ENCODE results near the gene CHN1.

The CHN1 gene

DNA sequence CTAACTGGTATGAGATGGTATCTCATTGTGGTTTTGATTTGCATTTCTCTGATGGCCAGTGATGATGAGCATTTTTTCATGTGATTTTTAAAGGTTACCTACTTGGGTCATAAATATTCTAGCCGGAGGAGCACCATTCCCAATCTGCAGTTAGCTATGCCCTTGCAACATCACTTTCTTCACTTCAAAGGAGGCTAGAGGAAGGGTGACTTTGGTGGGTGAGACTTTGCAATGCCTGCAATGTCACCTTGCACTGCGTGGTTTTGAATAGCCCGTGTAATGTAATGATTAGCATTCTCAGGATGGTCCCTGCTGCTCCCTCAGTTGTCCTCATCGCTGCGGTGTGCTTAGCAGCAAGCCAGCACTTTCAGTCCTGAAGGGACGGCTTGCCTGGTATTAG is 184.8 kb downstream of the CHN1 start:
- TF ChIP-seq POLR2AphosphoS5 (IDR thresholded peaks at IDR 0.05; ENCODE audit: low read depth, low read length), result no peak
- no peak for TF ChIP-seq TAF1 (IDR thresholded peaks at IDR 0.05; ENCODE audit: borderline replicate concordance, insufficient read depth, low read length)
- no peak for TF ChIP-seq FOXP2 (optimal IDR thresholded peaks at IDR 0.05; ENCODE audit: borderline replicate concordance, extremely low read depth, extremely low read length, insufficient read depth)
- TF ChIP-seq SIN3A (IDR thresholded peaks at IDR 0.05; ENCODE audit: borderline replicate concordance, insufficient read depth, low read length), result no peak
- TF ChIP-seq, protein P1, sequence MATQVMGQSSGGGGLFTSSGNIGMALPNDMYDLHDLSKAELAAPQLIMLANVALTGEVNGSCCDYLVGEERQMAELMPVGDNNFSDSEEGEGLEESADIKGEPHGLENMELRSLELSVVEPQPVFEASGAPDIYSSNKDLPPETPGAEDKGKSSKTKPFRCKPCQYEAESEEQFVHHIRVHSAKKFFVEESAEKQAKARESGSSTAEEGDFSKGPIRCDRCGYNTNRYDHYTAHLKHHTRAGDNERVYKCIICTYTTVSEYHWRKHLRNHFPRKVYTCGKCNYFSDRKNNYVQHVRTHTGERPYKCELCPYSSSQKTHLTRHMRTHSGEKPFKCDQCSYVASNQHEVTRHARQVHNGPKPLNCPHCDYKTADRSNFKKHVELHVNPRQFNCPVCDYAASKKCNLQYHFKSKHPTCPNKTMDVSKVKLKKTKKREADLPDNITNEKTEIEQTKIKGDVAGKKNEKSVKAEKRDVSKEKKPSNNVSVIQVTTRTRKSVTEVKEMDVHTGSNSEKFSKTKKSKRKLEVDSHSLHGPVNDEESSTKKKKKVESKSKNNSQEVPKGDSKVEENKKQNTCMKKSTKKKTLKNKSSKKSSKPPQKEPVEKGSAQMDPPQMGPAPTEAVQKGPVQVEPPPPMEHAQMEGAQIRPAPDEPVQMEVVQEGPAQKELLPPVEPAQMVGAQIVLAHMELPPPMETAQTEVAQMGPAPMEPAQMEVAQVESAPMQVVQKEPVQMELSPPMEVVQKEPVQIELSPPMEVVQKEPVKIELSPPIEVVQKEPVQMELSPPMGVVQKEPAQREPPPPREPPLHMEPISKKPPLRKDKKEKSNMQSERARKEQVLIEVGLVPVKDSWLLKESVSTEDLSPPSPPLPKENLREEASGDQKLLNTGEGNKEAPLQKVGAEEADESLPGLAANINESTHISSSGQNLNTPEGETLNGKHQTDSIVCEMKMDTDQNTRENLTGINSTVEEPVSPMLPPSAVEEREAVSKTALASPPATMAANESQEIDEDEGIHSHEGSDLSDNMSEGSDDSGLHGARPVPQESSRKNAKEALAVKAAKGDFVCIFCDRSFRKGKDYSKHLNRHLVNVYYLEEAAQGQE (IDR thresholded peaks at IDR 0.05; ENCODE audit: insufficient read depth in 1 of 2, low read depth in 2 of 2, low read length in 2 of 2), result no peak

DNA sequence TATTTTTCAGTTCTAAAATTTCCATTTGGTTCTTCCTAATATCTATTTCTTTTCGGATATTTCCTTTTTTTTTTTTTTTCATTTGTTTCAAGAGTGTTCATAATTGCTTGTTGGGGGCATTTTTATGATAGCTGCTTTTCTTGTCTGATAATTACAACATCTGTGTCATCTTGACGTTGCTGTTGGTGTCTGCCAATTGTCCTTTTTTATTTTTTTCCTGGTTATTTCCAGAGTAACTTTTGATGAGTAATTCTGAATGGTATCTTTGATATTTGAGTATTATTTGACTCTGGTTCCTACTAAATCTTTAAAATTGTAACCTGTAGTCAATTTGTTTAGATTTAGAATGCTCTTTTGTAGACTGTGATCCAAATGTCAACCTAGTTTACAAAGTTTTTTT is 189.7 kb downstream of the CHN1 start:
- TF ChIP-seq TAF1 (IDR thresholded peaks at IDR 0.05; ENCODE audit: borderline replicate concordance, insufficient read depth, low read length), result no peak
- no peak for TF ChIP-seq SIN3A (IDR thresholded peaks at IDR 0.05; ENCODE audit: borderline replicate concordance, insufficient read depth, low read length)
- no peak for TF ChIP-seq FOXP2 (optimal IDR thresholded peaks at IDR 0.05; ENCODE audit: borderline replicate concordance, extremely low read depth, extremely low read length, insufficient read depth)
- TF ChIP-seq POLR2AphosphoS5 (IDR thresholded peaks at IDR 0.05; ENCODE audit: low read depth, low read length), result no peak
- TF ChIP-seq, protein P1 (IDR thresholded peaks at IDR 0.05; ENCODE audit: insufficient read depth in 1 of 2, low read depth in 2 of 2, low read length in 2 of 2), result no peak

DNA sequence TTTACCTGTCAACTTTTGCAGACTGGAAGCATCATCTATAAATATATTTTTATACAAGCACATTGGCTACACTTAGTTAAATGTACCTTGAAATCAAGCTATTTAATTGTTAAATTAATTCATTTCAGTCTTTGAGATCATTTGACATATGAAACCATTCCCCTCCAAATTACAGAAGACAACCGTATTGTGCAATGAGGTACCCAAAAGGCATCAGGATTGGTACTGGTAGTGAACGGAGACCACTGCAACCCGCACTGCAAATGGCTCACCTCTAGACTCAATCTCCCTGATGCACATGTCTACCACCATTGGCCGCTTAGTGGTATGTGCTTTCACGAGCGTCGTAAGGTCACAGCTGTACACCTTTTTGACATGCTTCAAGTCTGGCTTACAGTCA is 193.1 kb downstream of the CHN1 start:
- no peak for TF ChIP-seq SIN3A (IDR thresholded peaks at IDR 0.05; ENCODE audit: borderline replicate concordance, insufficient read depth, low read length)

DNA sequence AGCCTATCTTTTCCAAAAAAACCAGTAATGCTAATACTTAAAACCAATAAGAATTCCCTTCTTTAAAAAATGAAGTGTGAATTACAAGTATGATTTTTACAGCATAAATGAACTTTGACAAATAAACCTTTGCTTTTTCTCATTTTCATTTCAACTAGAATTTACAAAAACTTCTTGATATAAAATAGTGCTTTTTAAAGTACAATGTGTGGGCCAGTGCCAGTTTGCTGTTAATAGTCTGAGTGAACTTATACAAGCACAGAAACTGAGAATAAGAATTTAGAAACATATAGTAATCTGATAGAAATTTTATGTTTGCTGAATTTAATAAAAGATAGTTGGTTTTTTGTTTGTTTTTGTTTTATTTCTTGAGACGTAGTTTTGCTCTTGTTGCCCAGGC is 197.2 kb downstream of the CHN1 start:
- TF ChIP-seq SIN3A (IDR thresholded peaks at IDR 0.05; ENCODE audit: borderline replicate concordance, insufficient read depth, low read length) (no peak), FOXP2 (optimal IDR thresholded peaks at IDR 0.05; ENCODE audit: borderline replicate concordance, extremely low read depth, extremely low read length, insufficient read depth) (no peak), POLR2AphosphoS5 (IDR thresholded peaks at IDR 0.05; ENCODE audit: low read depth, low read length) (no peak), TAF1 (IDR thresholded peaks at IDR 0.05; ENCODE audit: borderline replicate concordance, insufficient read depth, low read length) (no peak)
- TF ChIP-seq, protein P1 (IDR thresholded peaks at IDR 0.05; ENCODE audit: insufficient read depth in 1 of 2, low read depth in 2 of 2, low read length in 2 of 2), result no peak

DNA sequence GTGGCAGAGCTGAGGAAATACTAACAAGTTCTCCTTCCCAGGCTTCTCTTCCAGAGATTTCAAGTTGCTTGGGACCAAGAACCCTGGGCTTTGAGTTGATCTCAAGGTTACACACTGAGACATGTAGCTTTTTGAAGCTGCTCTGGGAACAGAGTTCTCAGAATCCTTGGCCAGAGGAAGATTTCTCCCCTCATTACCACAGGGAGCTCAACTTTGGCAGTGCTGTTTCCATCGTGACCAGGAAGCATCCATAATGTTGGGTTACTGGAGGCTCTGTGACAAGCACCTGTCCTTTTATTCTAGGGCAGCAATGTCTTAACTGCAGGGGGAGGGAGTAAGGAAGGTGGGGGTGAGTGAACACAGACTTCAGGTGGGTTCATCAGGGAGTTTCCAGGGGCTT is 199.4 kb downstream of the CHN1 start:
- TF ChIP-seq SIN3A (IDR thresholded peaks at IDR 0.05; ENCODE audit: borderline replicate concordance, insufficient read depth, low read length), result no peak
- TF ChIP-seq POLR2AphosphoS5 (IDR thresholded peaks at IDR 0.05; ENCODE audit: low read depth, low read length), result no peak
- TF ChIP-seq, protein P1 (IDR thresholded peaks at IDR 0.05; ENCODE audit: insufficient read depth in 1 of 2, low read depth in 2 of 2, low read length in 2 of 2), result no peak
- TF ChIP-seq TAF1 (IDR thresholded peaks at IDR 0.05; ENCODE audit: borderline replicate concordance, insufficient read depth, low read length), result no peak
- no peak for TF ChIP-seq FOXP2 (optimal IDR thresholded peaks at IDR 0.05; ENCODE audit: borderline replicate concordance, extremely low read depth, extremely low read length, insufficient read depth)
